Measurements from ENCODE around the gene STEAP2. TPM values are rescaled to one million over a fixed set of nuclear protein-coding genes. Genes with fewer than 3 reads are reported as not detected.

The STEAP2 gene
- total and polyA plus RNA-seq, 2 of the 4 experiments (the other 2 are of a cell fraction), result 1.8 to 3.9 TPM

- H2AK9ac ChIP-seq (replicated peaks; ENCODE audit: low read depth, low read length, poor library complexity), result no peak overlapping the region
- no peak overlapping the region for H2AK5ac ChIP-seq (ENCODE audit: low read depth, low read length)
- H4K20me1 ChIP-seq (ENCODE audit: insufficient read depth, low read length), result no peaks in the 10 kb centered on the region
- H3K79me1 ChIP-seq (ENCODE audit: low read depth in 1 of 2, low read length in 2 of 2), result no peaks in the 10 kb centered on the region
- no peak overlapping the region for H3K23ac ChIP-seq (ENCODE audit: low read depth, low read length)
- ChIA-PET POLR2A (ENCODE audit: unreplicated experiment) (no interaction called here), CTCF (no interaction called here)
- H3K14ac ChIP-seq (replicated peaks; ENCODE audit: low read depth, low read length), result no peak overlapping the region
- no CpG with 5 or more reads among the region's 6 CpGs for WGBS, 2 experiments (ENCODE audit: extremely low coverage in 2 of 2, insufficient read length in 1 of 2)
- no TSS peak for BruUV-seq (replicated peaks)
- H4K5ac ChIP-seq (ENCODE audit: low read depth, low read length), result no peak overlapping the region
- H3K4me3 ChIP-seq (ENCODE audit: insufficient read depth, low read depth, low read length), result no peak overlapping the region
- no peak overlapping the region for H3K27ac ChIP-seq (ENCODE audit: insufficient read depth, low read length)
- H2BK15ac ChIP-seq (ENCODE audit: low read depth, low read length), result no peak overlapping the region
- no peak overlapping the region for H3K4me2 ChIP-seq (ENCODE audit: low read depth, low read length)
- ATAC-seq (ENCODE audit: low read depth), result no peak
- H3K9me1 ChIP-seq (ENCODE audit: insufficient read depth, low read length), result no peaks in the 10 kb centered on the region
- no peak overlapping the region for H2BK5ac ChIP-seq (ENCODE audit: low read depth, low read length, poor library complexity, severe bottlenecking)
- dilution Hi-C loops (cut with HindIII; ENCODE audit: low sequenced_read_pairs, unreplicated experiment) (no loop called here), intact Hi-C loops (cut with micrococcal nuclease) (no loop called here), in situ Hi-C loops (cut with MboI; ENCODE audit: low sequenced_read_pairs) (no loop called here)
- H3K4me1 ChIP-seq (ENCODE audit: control insufficient read depth, insufficient read depth, low read length), result no peaks in the 10 kb centered on the region
- no peak overlapping the region for H3K18ac ChIP-seq (ENCODE audit: low read depth, low read length)
- H2AFZ ChIP-seq (replicated peaks; ENCODE audit: low read length, poor library complexity), result no peak overlapping the region
- no peak overlapping the region for H3K9ac ChIP-seq (ENCODE audit: low read depth, low read length)
- TF ChIP-seq CHD1 (IDR thresholded peaks at IDR 0.05; ENCODE audit: low read depth, low read length) (no peak), SMC3 (IDR thresholded peaks at IDR 0.05; ENCODE audit: low read depth, low read length) (no peak), RFX5 (IDR thresholded peaks at IDR 0.05; ENCODE audit: low read depth, low read length) (no peak), MAZ (IDR thresholded peaks at IDR 0.05; ENCODE audit: borderline replicate concordance, low read depth, low read length) (no peak), FOS (IDR thresholded peaks at IDR 0.05; ENCODE audit: low read depth, low read length) (no peak), CTCF (conservative IDR thresholded peaks at IDR 0.05; ENCODE audit: low read depth, low read length) (no peak), POLR2A (IDR thresholded peaks at IDR 0.05; ENCODE audit: low read depth, low read length) (no peak), USF2 (IDR thresholded peaks at IDR 0.05; ENCODE audit: low read depth, low read length) (no peak), RCOR1 (IDR thresholded peaks at IDR 0.05; ENCODE audit: insufficient replicate concordance, low read length) (no peak), NFE2L2 (IDR thresholded peaks at IDR 0.05; ENCODE audit: low read depth, low read length) (no peak), MXI1 (IDR thresholded peaks at IDR 0.05; ENCODE audit: borderline replicate concordance, low read depth, low read length) (no peak), CEBPB (IDR thresholded peaks at IDR 0.05; ENCODE audit: low read depth, low read length) (no peak), MAFK (IDR thresholded peaks at IDR 0.05; ENCODE audit: low read depth, low read length) (no peak)
- H2BK20ac ChIP-seq (ENCODE audit: low read depth, low read length), result no peak overlapping the region
- H4K8ac ChIP-seq (ENCODE audit: low read depth in 2 of 2, low read length in 2 of 2), result no peak overlapping the region
- H3K56ac ChIP-seq (ENCODE audit: extremely low read depth, insufficient read depth, low read length), result no peak overlapping the region
- no peak overlapping the region for H3K4ac ChIP-seq (ENCODE audit: low read depth, low read length)
- H4K91ac ChIP-seq (ENCODE audit: insufficient read depth, low read depth, low read length), result no peak overlapping the region
- DNase-seq, result no peak
- no peak overlapping the region for H2BK120ac ChIP-seq (ENCODE audit: low read depth, low read length)
- no peaks in the 10 kb centered on the region for H3K27me3 ChIP-seq (ENCODE audit: control insufficient read depth, insufficient read depth, low read length)
- H3K36me3 ChIP-seq (ENCODE audit: control insufficient read depth, insufficient read depth, low read length), result no peaks in the 10 kb centered on the region
- no peaks in the 10 kb centered on the region for H3K9me3 ChIP-seq (ENCODE audit: control insufficient read depth, insufficient read depth, low read length)
Observed at GRCh38 chr7:90233569-90233968, 22.0 kb downstream of the STEAP2 start.

Data from IMR-90 (cell line).